T-helper 2 cell (primary cell): ENCODE results near the gene TP53BP2.
"Not testable (repeated sequence)": the region's sequence is repeated elsewhere in the genome, so short reads cannot be mapped to it uniquely, and the experiment has no call there.

Experiments
- DNase-seq, 5 experiments: peaks; one replicate each; pipeline versions ENCODE4 v3.0.0 to v3.0.0-alpha.2; 2012 to 2022

The TP53BP2 gene

GRCh38 chr1:223852337-223852736, 6.6 kb upstream of the TP53BP2 start:
- no peak for DNase-seq

- DNase-seq, result no peak
Observed at GRCh38 chr1:223849352-223850254, 3.9 kb upstream of the TP53BP2 start.

GRCh38 chr1:223848536-223848935, 2.8 kb upstream of the TP53BP2 start:
- DNase-seq, result no peak

DNA sequence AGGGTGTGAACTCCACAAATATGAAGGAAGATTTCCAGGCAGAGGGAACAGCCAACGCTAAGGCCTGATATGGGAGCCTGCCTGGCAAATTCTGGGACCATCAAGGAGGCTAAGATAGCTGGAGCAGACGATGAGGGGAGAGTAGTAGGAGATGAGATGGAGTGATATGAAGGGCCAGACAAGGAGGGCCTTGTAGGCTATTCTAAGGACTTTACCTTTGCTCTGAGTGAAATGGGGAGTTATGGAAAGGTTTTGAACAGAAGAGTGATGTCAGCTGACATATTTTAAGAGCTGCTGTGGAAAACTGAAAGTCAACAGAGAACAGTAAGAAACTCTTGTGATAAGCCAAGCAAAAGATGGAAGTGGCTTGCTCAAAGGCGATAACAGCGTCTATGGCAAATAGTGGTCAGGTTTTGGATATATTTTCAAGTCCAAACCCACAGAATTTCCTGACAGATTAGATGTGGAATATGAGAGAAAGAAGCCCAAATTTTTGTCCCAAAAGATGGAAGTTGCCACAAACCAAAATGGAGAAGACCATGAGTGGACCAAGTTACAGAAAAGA, 2.1 kb upstream of the TP53BP2 start:
- no peak for DNase-seq

- DNase-seq, result peak; percentile 48 to 72 (median 62)
Observed at GRCh38 chr1:223845037-223845809, 524 bp downstream of the TP53BP2 start.

DNA sequence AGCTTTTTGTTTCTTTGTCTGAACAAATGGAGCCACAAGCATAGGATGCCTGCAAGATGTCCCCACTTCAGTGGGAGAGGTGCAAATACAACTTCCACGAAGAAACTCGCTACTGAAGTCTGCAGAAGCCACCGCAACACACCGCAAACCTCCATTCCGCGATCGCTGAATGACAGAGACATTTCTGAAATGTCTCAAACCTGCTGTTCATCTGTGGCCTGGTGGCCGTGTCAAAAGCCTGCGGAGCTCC, 1.0 kb downstream of the TP53BP2 start:
- DNase-seq, result peak in 4 of 5 experiments; percentile 27 to 84 (median 47)

DNA sequence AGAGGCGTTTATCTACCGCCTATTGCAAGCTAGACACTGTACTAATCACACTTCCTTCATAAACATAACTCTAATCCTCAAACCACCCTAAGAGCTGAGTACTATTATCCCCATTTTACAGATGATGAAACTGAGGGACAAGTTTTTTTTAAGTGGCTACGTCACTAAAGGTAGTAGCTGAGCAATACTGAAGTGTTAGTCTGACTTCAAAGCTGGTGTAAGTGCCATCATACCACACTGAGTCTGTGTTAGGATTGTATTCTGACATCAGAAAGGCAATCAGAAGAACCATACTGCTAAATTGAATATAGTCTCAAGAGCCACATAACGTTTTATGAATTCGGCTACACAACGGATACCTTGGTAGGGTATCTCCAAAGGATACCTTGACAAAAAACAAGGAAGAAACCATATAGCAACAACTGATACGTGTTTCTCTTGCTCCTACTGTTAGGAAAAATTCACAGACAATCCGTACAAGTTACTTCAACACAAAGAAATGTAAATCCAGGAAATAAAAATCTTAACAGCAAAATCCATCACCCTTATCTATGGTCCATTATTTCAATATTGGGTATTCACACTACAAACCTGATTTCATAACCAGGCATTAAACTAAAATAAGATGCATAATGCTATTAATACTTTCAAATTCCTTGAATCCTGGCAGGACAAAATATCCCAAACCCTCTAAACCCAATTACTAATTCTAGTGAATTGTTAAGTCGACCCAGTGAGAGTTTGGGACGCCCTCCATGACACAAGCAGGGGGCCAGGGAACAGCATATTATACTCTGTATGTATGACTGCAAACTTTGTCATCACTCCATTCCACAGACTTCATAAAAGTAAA, 1.6 kb downstream of the TP53BP2 start:
- peak in 2 of 5 experiments; percentile 13 to 71 for DNase-seq

GRCh38 chr1:223842784-223843183, 3.0 kb downstream of the TP53BP2 start:
- DNase-seq, result peak in 1 of 5 experiments; percentile 6

- not testable (repeated sequence) for DNase-seq
Observed at GRCh38 chr1:223841977-223842623, 3.6 kb downstream of the TP53BP2 start.

DNA sequence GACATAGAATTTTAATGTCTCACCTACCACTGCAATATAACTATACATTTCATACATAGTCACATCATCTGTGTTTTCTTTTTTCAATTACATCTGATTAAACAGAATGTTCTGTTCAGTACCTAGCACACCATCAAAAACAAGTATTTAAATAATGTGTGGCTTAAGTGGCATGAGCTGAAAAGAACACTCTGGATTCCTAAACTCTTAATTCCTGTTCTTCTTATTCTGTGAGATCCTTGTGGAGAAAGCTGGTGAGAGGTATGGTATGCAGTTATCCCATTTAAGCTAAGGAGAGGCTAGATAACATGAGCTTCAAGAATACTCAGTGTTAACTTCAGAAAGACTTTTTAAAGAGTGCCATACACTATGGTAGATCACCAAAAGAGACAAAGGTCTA, 5.5 kb downstream of the TP53BP2 start:
- no peak for DNase-seq

- no peak for DNase-seq
Observed at GRCh38 chr1:223838125-223838854, 7.5 kb downstream of the TP53BP2 start.

DNA sequence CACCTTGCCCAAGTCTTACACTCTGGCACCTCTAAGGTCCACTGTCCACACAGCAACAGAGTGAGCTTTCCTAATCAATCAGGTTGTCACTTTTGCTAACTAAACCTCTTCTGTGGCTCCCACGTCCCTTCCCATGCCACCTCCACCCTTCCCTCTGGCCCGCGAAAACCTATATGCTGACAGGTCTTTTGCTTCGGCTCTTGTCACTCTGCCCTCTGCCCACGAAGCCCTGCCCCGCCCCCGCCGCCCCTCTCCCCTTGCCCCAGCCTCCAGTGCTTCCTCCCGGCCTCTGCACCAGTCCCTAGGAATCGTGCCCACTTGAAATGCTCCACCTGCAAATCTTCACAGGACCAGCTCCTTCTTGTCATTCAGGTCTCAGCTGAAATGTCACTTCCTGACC, 8.1 kb downstream of the TP53BP2 start:
- DNase-seq, result no peak

DNA sequence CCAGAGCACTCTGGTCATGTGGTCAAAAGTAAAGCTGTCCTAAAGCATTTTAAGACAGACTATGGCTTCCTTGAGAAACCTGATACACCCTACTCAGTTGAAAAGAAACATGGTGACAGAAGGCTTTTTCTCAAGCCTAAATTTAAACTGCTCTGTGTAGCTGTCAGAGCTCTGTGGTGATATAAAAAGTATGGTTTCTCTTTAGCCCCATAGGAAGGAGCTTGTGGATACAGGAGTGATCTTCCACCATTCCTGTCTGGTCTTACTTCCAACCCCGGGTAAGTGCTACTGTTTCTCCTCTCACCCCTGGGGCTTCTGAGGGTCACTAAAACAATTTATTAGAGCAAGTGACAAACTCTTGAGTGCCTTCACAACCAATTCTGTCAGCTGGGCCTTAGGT, 8.5 kb downstream of the TP53BP2 start:
- DNase-seq, result no peak

GRCh38 chr1:223836586-223836985, 9.2 kb downstream of the TP53BP2 start:
- DNase-seq, result no peak

DNA sequence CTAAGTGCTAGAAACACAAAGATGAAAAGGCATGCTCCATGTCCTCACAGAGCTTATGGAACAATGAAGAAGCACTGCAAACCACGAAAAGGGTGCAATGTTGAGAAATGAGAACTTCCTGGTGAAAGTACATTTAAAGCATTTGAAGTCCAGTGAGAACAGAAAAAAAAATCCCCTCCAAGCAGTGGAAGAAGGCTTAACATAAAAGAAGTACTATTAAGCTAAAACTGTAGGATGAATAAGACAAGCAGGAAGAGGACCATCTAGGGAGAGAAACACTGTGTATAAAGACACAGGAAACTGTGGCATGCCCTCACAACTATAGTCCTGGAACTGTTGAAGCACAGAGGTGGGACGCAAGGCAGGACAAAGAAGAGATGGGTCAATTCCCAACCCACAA, 10.0 kb downstream of the TP53BP2 start:
- DNase-seq, result peak in 1 of 5 experiments; percentile 22

DNA sequence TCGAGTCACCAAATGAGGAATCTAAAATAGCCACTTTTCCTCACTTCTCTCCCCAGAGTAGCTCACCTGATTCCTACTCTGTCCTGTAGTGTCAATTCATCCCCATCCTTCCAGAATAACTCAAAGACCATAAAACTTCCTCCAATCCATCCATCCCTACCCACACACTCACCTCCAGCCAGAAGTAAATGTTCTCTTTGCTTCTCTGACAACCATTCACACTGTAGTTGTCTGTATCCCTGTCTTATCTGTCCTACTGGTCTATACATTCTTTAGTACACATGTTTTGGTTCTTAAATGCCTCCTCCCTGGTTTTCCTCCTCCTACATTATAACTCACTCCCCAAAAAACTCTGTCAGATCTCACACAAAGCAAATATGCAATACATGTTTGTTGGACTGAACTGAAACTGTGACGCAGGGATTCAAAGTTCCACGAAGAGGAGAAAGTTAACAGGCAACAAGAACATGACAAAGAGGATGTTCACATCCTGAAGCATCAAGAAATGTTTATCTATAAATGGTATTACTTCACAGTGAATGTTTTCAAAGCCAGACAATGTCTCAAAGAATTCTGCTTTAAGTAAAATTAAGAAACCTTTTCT, 11.0 kb downstream of the TP53BP2 start:
- peak in 1 of 5 experiments; percentile 73 for DNase-seq

DNA sequence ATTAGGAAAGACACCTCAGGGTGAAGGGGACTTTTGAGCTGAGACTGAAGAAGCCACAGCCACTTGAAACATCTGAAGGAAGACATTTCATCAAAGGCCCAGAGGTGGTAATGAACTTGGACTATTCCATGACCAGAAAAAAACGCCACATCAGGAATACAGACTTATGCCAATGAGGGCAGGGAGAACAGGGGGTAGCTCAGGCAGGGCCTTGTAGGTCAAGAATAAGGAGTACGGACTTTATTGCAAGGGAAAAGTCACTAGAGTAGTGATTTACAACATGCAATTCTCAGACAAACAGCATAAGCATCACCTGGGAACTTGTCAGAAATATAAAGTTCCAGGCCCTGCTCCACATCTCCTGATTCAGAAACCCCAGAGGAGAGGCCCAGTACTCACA, 11.8 kb downstream of the TP53BP2 start:
- DNase-seq, result no peak

- peak in 1 of 5 experiments; percentile 58 for DNase-seq
Observed at GRCh38 chr1:223832637-223832943, 13.2 kb downstream of the TP53BP2 start.

GRCh38 chr1:223831755-223832636, 13.8 kb downstream of the TP53BP2 start:
- peak in 1 of 5 experiments; percentile 68 for DNase-seq

GRCh38 chr1:223829678-223830077, 16.1 kb downstream of the TP53BP2 start:
- no peak for DNase-seq
